GM19397 (cell line): ENCODE data around the gene CLK1.
"Not testable (repeated sequence)": the region's sequence is repeated elsewhere in the genome, so short reads cannot be mapped to it uniquely, and the experiment has no call there.

ENCODE experiments used
- ATAC-seq: cut with Tn5 transposase; IDR thresholded peaks from one replicate; pipeline ENCODE4 v1.9.1; 2021; ENCODE audit warnings: mild to moderate bottlenecking, moderate library complexity; ENCODE audit not compliant: unreplicated experiment

The CLK1 gene

GRCh38 chr2:200864176-200865034 lies at the start of gene CLK1:
Gene CLK1, minus strand, starts transcription at chr2:200864658. Its CDS starts 2,796 bp downstream, at chr2:200861862.
- ATAC-seq, result peak; percentile 90

- no peak for ATAC-seq
These were observed 49.2 kb upstream of the CLK1 start for GRCh38 chr2:200913654-200914053.

GRCh38 chr2:200909958-200910357 lies 45.5 kb upstream of the CLK1 start:
- no peak for ATAC-seq

DNA sequence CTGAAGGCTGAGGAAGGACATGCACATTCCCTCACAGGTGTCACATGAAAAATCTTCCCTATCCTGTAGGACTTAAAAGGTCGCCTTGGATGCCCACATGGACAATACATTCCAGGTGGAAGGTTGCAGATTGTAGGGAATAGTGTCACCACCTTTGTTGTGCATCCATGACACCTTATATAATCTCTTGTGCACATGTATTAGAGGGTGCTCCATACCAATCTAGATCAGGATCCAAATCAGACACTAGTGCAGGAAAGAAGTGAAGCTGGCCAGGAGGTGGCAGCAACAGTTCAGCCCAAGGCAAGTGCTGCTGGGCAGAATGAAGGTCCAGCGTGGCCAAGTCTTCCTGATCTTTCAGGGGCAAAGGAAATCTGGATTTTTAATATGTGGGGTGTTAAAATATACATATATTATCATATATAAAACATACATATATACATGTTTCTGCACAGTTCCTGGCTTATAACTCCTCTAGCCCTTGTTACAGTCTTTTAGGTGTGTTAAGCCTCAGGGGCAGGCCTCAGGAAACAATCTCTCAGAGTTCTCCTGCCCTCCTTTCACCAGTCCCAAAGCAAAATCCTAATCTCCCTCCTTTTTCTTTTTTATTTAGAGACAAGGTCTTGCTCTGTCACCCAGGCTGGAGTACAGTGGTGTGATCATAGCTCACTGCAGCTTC lies 41.3 kb upstream of the CLK1 start:
- no peak for ATAC-seq

DNA sequence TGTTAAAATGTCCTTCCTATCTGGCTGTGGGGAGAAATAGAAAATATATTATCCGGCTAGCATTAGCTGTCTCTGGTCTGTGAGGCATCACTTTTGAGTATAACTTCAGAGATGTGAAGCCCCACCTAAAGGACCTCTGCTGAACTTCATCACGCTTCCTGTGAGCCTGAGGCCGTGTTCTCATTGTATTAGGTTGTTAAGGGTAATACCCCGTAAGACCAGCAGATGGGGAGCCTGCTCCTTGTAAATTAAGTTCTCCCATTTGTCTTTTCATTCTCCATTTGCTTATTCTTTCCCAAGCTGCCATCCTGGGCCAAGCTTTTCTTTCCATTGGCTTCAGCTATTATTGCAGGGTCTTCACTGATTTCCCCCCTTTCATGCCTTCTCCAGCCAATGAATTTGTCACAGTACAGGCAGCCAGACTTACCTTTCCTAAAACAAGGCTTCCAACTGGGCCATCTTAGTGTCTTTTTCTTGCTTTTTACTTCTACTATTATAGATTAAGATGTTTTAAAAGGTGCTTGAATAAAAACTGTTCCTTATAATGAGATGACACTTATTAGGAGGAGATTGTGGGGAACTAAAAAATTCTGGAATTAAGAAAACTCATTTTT lies 37.1 kb upstream of the CLK1 start:
- ATAC-seq, result peak; percentile 89

GRCh38 chr2:200899482-200899881 lies 35.0 kb upstream of the CLK1 start:
- ATAC-seq, result no peak

DNA sequence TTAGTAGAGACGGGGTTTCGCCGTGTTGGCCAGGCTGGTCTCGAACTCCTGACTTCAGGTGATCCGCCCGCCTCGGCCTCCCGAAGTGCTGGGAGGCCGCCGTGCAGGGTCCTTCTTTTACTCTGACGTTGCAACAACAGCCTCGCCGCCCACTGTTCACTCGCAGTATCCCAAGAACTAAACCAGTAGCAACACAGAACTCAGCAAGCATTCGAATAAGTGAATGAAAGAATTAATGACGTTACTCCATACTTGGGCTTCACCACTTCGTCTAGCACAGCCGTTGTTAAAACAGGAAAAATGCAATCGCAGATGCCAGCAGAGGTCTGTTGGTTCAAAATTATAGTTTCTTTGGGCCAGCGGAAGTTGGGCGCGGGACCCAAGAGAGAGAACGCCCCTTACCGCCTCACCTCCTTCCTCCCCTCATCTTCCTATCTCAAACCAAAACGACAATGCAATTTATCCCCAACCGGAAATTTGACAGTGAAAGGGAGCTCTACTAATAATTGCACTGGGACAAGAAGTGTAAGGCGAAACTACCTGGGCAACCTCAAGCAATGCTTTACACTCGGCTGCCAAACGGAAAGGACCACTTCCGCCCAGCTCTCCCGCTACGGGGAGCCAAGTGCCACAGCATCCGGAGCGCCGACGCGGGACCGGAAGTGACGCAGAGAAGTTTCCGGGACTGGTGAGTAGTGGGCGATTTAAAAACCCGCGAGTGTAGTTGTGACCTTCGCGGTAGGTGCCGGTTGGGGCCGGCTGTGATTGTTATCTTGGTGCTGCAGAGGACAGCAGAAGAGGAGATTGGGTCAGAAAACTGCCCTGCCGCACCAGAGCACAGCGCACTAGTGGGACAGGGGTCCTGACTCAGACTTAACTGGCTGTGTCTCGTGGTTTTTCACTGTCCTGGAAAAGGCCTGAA lies 24.5 kb upstream of the CLK1 start, which contains the start of the genes NIF3L1 and PPIL3:
TSS of gene NIF3L1 (plus strand) at position 668 of the 922 bp plus-strand sequence. CDS start 2,573 bp downstream, outside the sequence.
TSS of gene PPIL3 (minus strand) at position 374 of the 922 bp plus-strand sequence. CDS start 1,462 bp downstream, outside the sequence.
- ATAC-seq, result peak; percentile 88

GRCh38 chr2:200881715-200882249 lies 17.3 kb upstream of the CLK1 start:
- not testable (repeated sequence) for ATAC-seq

DNA sequence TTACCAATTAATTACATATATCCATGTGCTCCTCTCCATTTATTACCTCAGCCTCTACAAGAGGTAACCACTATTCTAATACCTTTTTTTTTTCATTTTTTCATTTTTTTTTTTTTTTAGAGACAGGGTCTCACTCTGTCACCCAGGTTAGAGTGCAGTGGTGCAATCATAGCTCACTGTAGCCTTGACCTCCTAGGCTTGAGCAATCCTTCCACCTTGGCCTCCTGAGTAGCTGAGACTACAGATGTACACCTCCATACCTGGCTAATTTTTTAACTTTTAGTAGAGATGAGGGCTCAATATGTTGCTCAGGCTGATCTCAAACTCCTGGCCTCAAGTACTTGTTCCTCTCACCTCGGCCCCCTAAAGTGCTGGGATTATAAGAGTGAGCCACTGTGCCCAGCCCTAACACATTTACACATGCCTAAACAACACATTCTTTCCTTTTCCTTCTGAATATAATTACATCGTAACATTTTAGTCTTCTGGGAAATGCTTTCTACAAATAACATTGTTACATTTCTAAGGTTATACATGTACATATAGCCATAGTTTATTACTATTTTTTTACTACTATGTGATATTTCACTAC lies 13.9 kb upstream of the CLK1 start:
- no peak for ATAC-seq

DNA sequence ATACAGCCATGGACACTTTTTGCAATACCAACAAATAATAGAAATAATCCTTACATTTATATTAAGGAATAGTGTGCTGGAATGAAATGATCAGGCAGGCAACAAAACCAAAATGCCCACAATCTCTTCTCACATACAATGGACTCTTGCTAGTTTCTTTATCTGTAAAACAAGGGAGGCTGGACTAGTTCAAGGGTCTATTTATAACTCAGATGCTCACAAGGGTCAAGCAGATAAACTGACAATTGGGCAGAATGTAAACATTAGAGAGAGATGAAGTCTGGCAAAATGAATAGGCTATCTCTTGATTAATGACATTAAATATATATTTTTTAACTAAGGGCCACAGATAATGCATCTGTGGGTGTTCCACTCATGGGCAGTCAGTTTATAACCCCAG lies 13.0 kb upstream of the CLK1 start:
- ATAC-seq, result no peak

DNA sequence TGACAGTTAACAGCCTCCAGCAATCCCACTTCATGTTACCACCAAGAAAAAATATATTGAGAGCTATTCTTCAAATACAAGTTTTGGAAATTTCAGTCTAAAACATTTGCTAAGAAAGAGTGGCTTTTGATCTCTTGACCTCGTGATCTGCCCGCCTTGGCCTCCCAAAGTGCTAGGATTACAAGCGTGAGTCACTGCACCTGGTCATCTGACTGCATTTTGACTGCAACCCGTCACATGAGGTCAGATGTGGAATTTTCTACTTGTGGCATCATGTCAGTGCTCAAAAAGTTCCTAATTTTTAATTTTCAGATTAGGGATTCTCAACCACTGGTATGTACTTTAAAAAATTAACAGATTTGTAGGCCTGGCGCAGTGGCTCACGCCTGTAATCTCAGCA lies 9.1 kb upstream of the CLK1 start:
- ATAC-seq, result no peak

DNA sequence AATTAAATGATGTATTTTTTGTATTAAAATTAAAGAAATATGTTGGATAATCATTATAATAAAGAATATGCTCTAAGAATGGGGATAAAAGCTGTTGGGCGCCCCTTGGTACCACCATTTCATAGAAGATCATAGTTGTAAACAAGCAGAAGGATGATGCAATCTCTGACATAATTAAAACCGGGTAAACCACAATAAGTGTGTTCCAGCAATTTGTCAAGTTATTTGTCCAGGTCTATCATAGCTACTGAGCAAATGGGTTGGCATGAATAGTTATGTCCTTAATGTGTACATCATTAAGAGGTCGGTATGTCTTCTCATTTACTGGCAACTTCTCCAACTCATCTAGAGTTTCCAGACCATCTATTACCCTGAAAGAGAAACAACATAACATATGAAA lies 6.7 kb upstream of the CLK1 start:
- no peak for ATAC-seq

GRCh38 chr2:200869014-200869413 lies 4.6 kb upstream of the CLK1 start:
- ATAC-seq, result no peak

DNA sequence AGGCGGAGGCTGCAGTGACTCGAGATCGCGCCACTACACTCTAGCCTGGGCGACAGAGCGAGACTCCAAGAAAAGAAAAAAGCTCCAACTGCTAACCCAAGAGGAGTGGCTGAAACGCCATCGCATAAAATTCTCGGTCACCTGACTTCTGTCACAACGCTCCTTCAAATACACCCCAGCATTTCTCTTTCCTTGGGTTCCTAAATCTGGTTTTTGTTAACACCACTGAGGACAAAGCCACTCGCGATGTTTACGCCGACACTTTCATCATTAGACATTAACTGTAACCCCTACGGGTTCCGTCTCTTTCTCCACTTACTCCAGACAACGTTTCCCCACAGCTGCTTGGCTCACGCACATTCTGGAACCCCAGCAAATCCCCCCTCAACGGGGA lies 679 bp downstream of the CLK1 start:
- ATAC-seq, result peak; percentile 9

DNA sequence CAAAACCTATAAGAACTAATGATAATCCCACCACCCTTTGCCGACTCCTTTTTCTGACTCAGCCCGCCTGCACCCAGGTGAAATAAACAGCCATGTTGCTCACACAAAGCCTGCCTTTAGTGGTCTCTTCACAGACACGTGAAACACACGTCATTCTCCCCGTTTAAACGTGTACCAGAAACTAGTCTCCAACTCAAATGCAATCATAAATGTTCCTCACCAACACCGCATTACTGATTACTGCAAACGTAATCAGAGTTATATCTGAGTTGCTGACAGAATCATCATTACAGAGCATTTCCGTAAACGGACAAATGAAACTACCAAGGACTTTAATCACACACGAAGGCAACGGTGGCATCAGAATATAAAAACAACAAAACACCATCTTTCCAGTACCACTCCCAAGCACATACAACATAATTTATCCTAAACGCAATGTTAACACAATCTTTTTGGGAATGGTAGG lies 1.9 kb downstream of the CLK1 start:
- no peak for ATAC-seq

DNA sequence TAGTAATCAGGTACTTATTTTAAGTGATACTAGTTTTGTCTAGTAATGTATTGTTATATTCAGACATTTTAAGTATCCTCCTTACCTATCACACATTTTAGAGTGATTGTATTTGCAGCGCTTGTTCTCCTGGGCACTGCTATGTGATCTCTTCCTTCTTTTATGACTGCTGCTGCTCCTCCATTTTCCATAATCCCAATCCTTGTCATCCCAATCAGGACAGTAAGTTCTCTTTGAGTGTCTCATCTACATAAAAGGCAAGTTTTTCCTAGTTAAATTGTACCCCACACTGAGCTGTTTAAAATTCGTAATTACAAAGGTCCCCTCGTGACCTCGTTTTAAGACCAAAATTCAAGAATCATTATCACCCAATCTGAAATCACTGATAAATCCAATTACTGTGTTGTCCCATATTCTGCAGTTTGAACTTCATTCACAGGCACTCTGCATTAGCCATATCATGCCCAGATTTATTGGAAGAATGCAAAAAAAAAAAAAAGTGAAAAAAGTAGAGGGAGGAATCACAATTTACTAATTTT lies 2.8 kb downstream of the CLK1 start:
- ATAC-seq, result no peak

- no peak for ATAC-seq
These were observed 4.2 kb downstream of the CLK1 start for GRCh38 chr2:200860092-200860795.

DNA sequence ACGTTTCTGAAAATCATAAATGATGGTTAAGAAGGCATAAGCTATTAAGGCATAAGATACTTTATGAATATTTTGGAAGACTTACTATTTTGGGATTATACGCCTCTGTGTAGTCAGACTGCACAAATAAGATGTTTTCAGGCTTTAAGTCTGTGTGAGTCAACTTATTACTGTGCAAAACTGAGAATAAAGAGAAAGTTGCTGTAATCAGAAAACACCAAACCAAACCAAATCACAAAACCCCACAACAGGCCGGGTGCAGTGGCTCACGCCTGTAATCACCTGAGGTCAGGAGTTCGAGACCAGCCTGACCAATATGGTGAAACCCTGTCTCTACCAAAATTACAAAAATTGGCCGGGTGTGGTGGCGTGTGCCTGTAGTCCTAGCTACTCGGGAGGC lies 7.7 kb downstream of the CLK1 start:
- no peak for ATAC-seq

- ATAC-seq, result no peak
These were observed 11.9 kb downstream of the CLK1 start for GRCh38 chr2:200852605-200853004.
